HepG2 (cell line): Measurements from ENCODE around the gene SCUBE1. TPM values are rescaled to one million over a fixed set of nuclear protein-coding genes. Genes with fewer than 3 reads are reported as not detected.

Source experiments
- FOXP1 ChIP-seq, 2 experiments: fragments of 450-650 bp in 1 of 2; IDR thresholded peaks; 2 replicates each; pipeline ENCODE4 v1.6.1; 2017 to 2018; ENCODE audit warnings: antibody characterized with exemption in 1 of 2
- GZF1 ChIP-seq: sonication (generic); formaldehyde crosslinking; IDR thresholded peaks from 2 replicates; pipeline ENCODE4 v1.5.1; 2020; ENCODE audit warnings: mild to moderate bottlenecking, missing genetic modification reagents
- HNF4G ChIP-seq, 2 experiments: sonication (generic) in 1 of 2; formaldehyde crosslinking in 1 of 2; IDR thresholded peaks; 2 replicates each; pipeline versions ENCODE4 v1.4.0 to v1.6.1; 2011 to 2020; ENCODE audit warnings: borderline replicate concordance in 2 of 2, low read depth in 2 of 2, mild to moderate bottlenecking in 2 of 2, low read length in 1 of 2, missing genetic modification reagents in 1 of 2, moderate library complexity in 1 of 2
- HNRNPK ChIP-seq: fragments of 200-400 bp; formaldehyde crosslinking; IDR thresholded peaks from 2 replicates; pipeline ENCODE4 v1.6.1; 2018; ENCODE audit warnings: low read length, low read depth, moderate library complexity, mild to moderate bottlenecking; ENCODE audit not compliant: poor library complexity, severe bottlenecking
- KDM1A ChIP-seq: IDR thresholded peaks from 2 replicates; pipeline ENCODE4 v1.6.1; 2016; ENCODE audit warnings: missing compliant biosample characterization
- NRL ChIP-seq: sonication (generic); formaldehyde crosslinking; IDR thresholded peaks from 2 replicates; pipeline ENCODE4 v1.5.0; 2020; ENCODE audit warnings: missing genetic modification reagents, mild to moderate bottlenecking, moderate library complexity, borderline replicate concordance
- PAF1 ChIP-seq: IDR thresholded peaks from 2 replicates; pipeline ENCODE4 v1.6.1; 2016; ENCODE audit warnings: missing genetic modification reagents, missing compliant biosample characterization
- PAWR ChIP-seq: sonication (generic); formaldehyde crosslinking; IDR thresholded peaks from 2 replicates; pipeline ENCODE4 v1.4.0; 2020; ENCODE audit warnings: missing genetic modification reagents, mild to moderate bottlenecking, borderline replicate concordance
- POLR2A ChIP-seq, 2 experiments: IDR thresholded peaks; 2 replicates each; pipeline ENCODE4 v1.6.1; 2011; ENCODE audit warnings: low read depth in 2 of 2, low read length in 2 of 2, mild to moderate bottlenecking in 1 of 2, moderate library complexity in 1 of 2; ENCODE audit not compliant: insufficient read depth in 1 of 2
- REL ChIP-seq: sonication (generic); formaldehyde crosslinking; conservative IDR thresholded peaks from 2 replicates; pipeline ENCODE4 v1.8.0; 2022; ENCODE audit warnings: mild to moderate bottlenecking, missing genetic modification reagents, moderate library complexity
- TCF12 ChIP-seq, 2 experiments: fragments of 450-650 bp in 1 of 2; sonication (generic) in 1 of 2; formaldehyde crosslinking in 1 of 2; IDR thresholded peaks; 2 replicates each; pipeline versions ENCODE4 v1.6.1 to v1.8.0; 2017 to 2022; ENCODE audit warnings: antibody characterized with exemption in 1 of 2, mild to moderate bottlenecking in 1 of 2, missing genetic modification reagents in 1 of 2, moderate library complexity in 1 of 2
- THRA ChIP-seq: sonication (generic); formaldehyde crosslinking; IDR thresholded peaks from 2 replicates; pipeline ENCODE4 v1.4.0; 2020; ENCODE audit warnings: missing genetic modification reagents, borderline replicate concordance
- ZBTB38 ChIP-seq: sonication (generic); formaldehyde crosslinking; IDR thresholded peaks from 2 replicates; pipeline ENCODE4 v1.5.1; 2020; ENCODE audit warnings: mild to moderate bottlenecking, missing genetic modification reagents
- ZBTB42 ChIP-seq: sonication (generic); formaldehyde crosslinking; IDR thresholded peaks from 2 replicates; pipeline ENCODE4 v1.5.0; 2020; ENCODE audit warnings: mild to moderate bottlenecking, missing genetic modification reagents
- ZFP36L1 ChIP-seq: sonication (generic); formaldehyde crosslinking; IDR thresholded peaks from 2 replicates; pipeline ENCODE4 v1.8.0; 2022; ENCODE audit warnings: mild to moderate bottlenecking, missing genetic modification reagents, moderate library complexity
- ZMYM3 ChIP-seq: sonication (generic); formaldehyde crosslinking; IDR thresholded peaks from 2 replicates; pipeline ENCODE4 v1.5.1; 2020; ENCODE audit warnings: mild to moderate bottlenecking, missing genetic modification reagents
- ZNF230 ChIP-seq: sonication (generic); formaldehyde crosslinking; IDR thresholded peaks from 2 replicates; pipeline ENCODE4 v1.4.0; 2020; ENCODE audit warnings: mild to moderate bottlenecking, missing genetic modification reagents
- ZNF264 ChIP-seq: sonication (generic); formaldehyde crosslinking; IDR thresholded peaks from 2 replicates; pipeline ENCODE4 v1.4.0; 2020; ENCODE audit warnings: missing genetic modification reagents
- ZNF333 ChIP-seq: sonication (generic); formaldehyde crosslinking; IDR thresholded peaks from 2 replicates; pipeline ENCODE4 v1.4.0; 2020; ENCODE audit warnings: mild to moderate bottlenecking, missing genetic modification reagents, borderline replicate concordance
- ZNF343 ChIP-seq: sonication (generic); formaldehyde crosslinking; IDR thresholded peaks from 2 replicates; pipeline ENCODE4 v1.4.0; 2020; ENCODE audit warnings: mild to moderate bottlenecking, missing genetic modification reagents
- ZNF383 ChIP-seq: sonication (generic); formaldehyde crosslinking; IDR thresholded peaks from 2 replicates; pipeline ENCODE4 v1.4.0; 2020; ENCODE audit warnings: missing genetic modification reagents, mild to moderate bottlenecking, borderline replicate concordance
- ZNF430 ChIP-seq: sonication (generic); formaldehyde crosslinking; IDR thresholded peaks from 2 replicates; pipeline ENCODE4 v1.9.0; 2021; ENCODE audit warnings: mild to moderate bottlenecking, missing genetic modification reagents
- ZNF567 ChIP-seq: sonication (generic); formaldehyde crosslinking; IDR thresholded peaks from 2 replicates; pipeline ENCODE4 v1.8.1; 2023; ENCODE audit warnings: mild to moderate bottlenecking, missing genetic modification reagents, borderline replicate concordance
- ZNF652 ChIP-seq: IDR thresholded peaks from 2 replicates; pipeline ENCODE4 v1.6.1; 2016; ENCODE audit warnings: low read depth, borderline replicate concordance
- polyA plus RNA-seq, 8 experiments: library from polyadenylated mRNA; depleted of rRNA in 3 of 8; stranded (reverse) in 7 of 8; unstranded in 1 of 8; fragments of >200 nt; fragmentation: Illumina TruSeq in 4 of 8; extraction: Trizol in 4 of 8; gene quantifications; 2 replicates each; pipeline versions ENCODE4 v1.2.1 to v1.2.3, GENCODE V29; 2011 to 2016; ENCODE audit warnings: low read depth in 4 of 8, missing spikeins in 1 of 8, mixed read lengths in 1 of 8; ENCODE audit not compliant: insufficient read depth in 1 of 8
- total RNA-seq, 5 experiments: library from RNA; depleted of rRNA; stranded (reverse); fragments of >200 nt; fragmentation: Illumina TruSeq; extraction: Trizol; gene quantifications; 2 replicates each; pipeline ENCODE4 v1.2.3, GENCODE V29; 2016; ENCODE audit warnings: low read depth in 1 of 5
- TF ChIP-seq, protein P1 (sequence below): sonication (generic); formaldehyde crosslinking; IDR thresholded peaks from 2 replicates; pipeline ENCODE4 v1.5.1; 2020; ENCODE audit warnings: missing genetic modification reagents, mild to moderate bottlenecking, borderline replicate concordance
- TF ChIP-seq, protein P2 (sequence below): IDR thresholded peaks from 2 replicates; pipeline ENCODE4 v1.6.1; 2016; ENCODE audit warnings: mild to moderate bottlenecking

Gene SCUBE1
- total and polyA plus RNA-seq, 2 of the 13 experiments (the other 11 are each of a cell fraction or from before 2014, with no cell fraction given): under 0.01 to 0.05 TPM

DNA sequence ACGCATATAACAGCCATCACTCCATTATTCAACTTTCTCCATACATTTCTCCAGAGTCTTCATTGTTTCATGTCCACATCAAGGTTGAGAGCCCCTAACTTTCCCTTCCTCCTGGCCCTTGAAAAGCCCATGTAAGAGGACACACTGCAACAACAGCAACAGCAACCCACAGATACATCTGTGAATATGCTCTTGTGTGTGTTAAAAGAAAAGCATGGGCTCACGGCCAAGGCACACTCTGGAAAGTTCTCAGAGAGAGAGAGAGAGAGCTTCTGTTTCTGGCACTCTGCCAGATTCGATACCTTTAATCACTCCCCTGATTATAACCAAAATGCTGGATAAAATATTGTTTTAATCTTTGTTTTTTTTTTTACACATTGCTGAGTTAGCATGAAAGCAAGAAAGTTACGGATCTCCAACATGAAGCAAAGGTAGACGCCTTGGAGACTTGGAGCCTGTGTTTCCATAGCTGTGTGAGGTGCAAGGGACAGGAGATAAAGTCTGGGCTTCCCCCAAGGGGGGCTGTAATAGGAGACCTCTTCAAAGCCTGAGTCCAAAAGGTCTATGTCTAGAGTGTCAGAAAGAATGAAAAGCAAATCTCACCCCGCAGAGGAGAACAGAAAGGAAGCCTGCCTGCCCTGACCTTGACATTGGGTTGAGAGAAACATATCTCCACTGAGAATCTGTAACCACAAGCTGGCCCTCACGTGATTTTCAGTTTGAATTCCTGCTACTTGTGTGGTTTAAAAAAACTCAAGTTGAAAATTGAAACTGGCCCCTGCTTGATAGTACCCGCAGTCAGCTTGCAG, 34.9 kb upstream of the SCUBE1 start (continued):
- TF ChIP-seq ZNF652 (CRISPR knock-in tag) (no peak), ZBTB38 (CRISPR knock-in tag) (no peak), THRA (CRISPR knock-in tag) (peak; percentile 60; the same call in 1 of the 2 replicates), ZNF343 (no peak), TCF12 (IDR thresholded peaks at IDR 0.05) (no peak), TCF12 (CRISPR knock-in tag; IDR thresholded peaks at IDR 0.05) (no peak), ZNF264 (peak; percentile 62; the same call in 1 of the 2 replicates), NRL (CRISPR knock-in tag) (no peak), ZBTB42 (CRISPR knock-in tag) (no peak), ZFP36L1 (no peak), FOXP1 (IDR thresholded peaks at IDR 0.05) (no peak), FOXP1 (CRISPR knock-in tag; IDR thresholded peaks at IDR 0.05) (peak; percentile 16; the same call in 1 of the 2 replicates), PAF1 (CRISPR knock-in tag) (no peak), ZNF333 (CRISPR knock-in tag) (no peak), GZF1 (CRISPR knock-in tag) (no peak), ZNF230 (no peak), POLR2A (IDR thresholded peaks at IDR 0.05; ENCODE audit: insufficient read depth in 1 of 2, low read depth in 2 of 2, low read length in 2 of 2) (no peak), REL (CRISPR knock-in tag) (no peak), PAWR (CRISPR knock-in tag) (no peak), HNRNPK (no peak), ZNF383 (CRISPR knock-in tag) (no peak), KDM1A (no peak), HNF4G (IDR thresholded peaks at IDR 0.05; ENCODE audit: borderline replicate concordance, low read depth, low read length) (peak; percentile 67), HNF4G (CRISPR knock-in tag; IDR thresholded peaks at IDR 0.05; ENCODE audit: borderline replicate concordance, low read depth) (peak; percentile 75; the same call in 1 of the 2 replicates), ZNF430 (CRISPR knock-in tag) (peak; percentile 32; the same call in 1 of the 2 replicates), ZNF567 (CRISPR knock-in tag) (no peak), ZMYM3 (CRISPR knock-in tag) (no peak)
- TF ChIP-seq, protein P1, sequence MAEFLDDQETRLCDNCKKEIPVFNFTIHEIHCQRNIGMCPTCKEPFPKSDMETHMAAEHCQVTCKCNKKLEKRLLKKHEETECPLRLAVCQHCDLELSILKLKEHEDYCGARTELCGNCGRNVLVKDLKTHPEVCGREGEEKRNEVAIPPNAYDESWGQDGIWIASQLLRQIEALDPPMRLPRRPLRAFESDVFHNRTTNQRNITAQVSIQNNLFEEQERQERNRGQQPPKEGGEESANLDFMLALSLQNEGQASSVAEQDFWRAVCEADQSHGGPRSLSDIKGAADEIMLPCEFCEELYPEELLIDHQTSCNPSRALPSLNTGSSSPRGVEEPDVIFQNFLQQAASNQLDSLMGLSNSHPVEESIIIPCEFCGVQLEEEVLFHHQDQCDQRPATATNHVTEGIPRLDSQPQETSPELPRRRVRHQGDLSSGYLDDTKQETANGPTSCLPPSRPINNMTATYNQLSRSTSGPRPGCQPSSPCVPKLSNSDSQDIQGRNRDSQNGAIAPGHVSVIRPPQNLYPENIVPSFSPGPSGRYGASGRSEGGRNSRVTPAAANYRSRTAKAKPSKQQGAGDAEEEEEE: no peak
- TF ChIP-seq, protein P2, sequence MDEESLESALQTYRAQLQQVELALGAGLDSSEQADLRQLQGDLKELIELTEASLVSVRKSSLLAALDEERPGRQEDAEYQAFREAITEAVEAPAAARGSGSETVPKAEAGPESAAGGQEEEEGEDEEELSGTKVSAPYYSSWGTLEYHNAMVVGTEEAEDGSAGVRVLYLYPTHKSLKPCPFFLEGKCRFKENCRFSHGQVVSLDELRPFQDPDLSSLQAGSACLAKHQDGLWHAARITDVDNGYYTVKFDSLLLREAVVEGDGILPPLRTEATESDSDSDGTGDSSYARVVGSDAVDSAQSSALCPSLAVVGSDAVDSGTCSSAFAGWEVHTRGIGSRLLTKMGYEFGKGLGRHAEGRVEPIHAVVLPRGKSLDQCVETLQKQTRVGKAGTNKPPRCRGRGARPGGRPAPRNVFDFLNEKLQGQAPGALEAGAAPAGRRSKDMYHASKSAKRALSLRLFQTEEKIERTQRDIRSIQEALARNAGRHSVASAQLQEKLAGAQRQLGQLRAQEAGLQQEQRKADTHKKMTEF (CRISPR knock-in tag): 0 out of 2 replicates have a peak, but pooled peaks have one; percentile 33
